Peyer's patch (tissue), 4 donors: ENCODE data around the gene SLC41A3. TPM values are rescaled to one million over a fixed set of nuclear protein-coding genes. Genes with fewer than 3 reads are reported as not detected.

Experiments used
- DNase-seq, 3 donors: peaks; one replicate each; pipeline ENCODE4 v3.0.0-alpha.2; 2017 to 2019
- H3K27ac ChIP-seq, 4 donors: fragments of 200-600 bp; sonication (generic); one replicate each; pipeline ENCODE4 v1.5.1; 2016 to 2019
- H3K27me3 ChIP-seq, 2 donors: fragments of 200-600 bp; sonication (generic); one replicate each; pipeline ENCODE4 v1.5.1; 2019
- H3K36me3 ChIP-seq, 3 donors: fragments of 200-600 bp; sonication (generic); one replicate each; pipeline ENCODE4 v1.5.1; 2016 to 2019
- H3K4me1 ChIP-seq, 4 donors: fragments of 200-600 bp; sonication (generic); one replicate each; pipeline ENCODE4 v1.5.1; 2016 to 2019
- H3K4me3 ChIP-seq, 4 donors: fragments of 200-600 bp; sonication (generic); 1 replicate in 3 of 4; 2 replicates in 1 of 4; pipeline ENCODE4 v1.5.1; 2016 to 2019; ENCODE audit warnings: mild to moderate bottlenecking in 1 of 4
- H3K9me3 ChIP-seq, 4 donors: fragments of 200-600 bp; sonication (generic); one replicate each; pipeline ENCODE4 v1.5.1; 2016 to 2019; ENCODE audit warnings: mild to moderate bottlenecking in 1 of 4
- CTCF ChIP-seq, 6 experiments: fragments of 450-650 bp in 4 of 6; fragments of 200-600 bp in 2 of 6; sonication (generic) in 1 of 6; IDR thresholded peaks; one replicate each; pipeline ENCODE4 v1.5.1; 2017 to 2019; ENCODE audit warnings: antibody characterized with exemption in 6 of 6, mild to moderate bottlenecking in 3 of 6, moderate library complexity in 1 of 6
- POLR2A ChIP-seq, 2 donors: fragments of 450-650 bp; IDR thresholded peaks; one replicate each; pipeline ENCODE4 v1.5.1; 2017; ENCODE audit warnings: antibody characterized with exemption in 2 of 2, mild to moderate bottlenecking in 2 of 2, moderate library complexity in 2 of 2
- total RNA-seq, 4 donors: library from RNA; depleted of rRNA; stranded (reverse); fragments of >200 nt; gene quantifications; one replicate each; pipeline ENCODE4 v1.1.0, GENCODE V29; 2016

Gene SLC41A3
- total RNA-seq, 4 donors from 2014 or later: 45.4 to 79.9 (median 58.5) TPM

- Histone ChIP-seq H3K27me3 (no peaks in the 10 kb centered on the region), H3K4me3 (no peak overlapping the region), H3K9me3 (no peaks in the 10 kb centered on the region), H3K27ac (no peak overlapping the region), H3K36me3 (no peaks in the 10 kb centered on the region), H3K4me1 (no peaks in the 10 kb centered on the region)
- no peak for DNase-seq
- TF ChIP-seq CTCF (IDR thresholded peaks at IDR 0.05) (no peak), POLR2A (IDR thresholded peaks at IDR 0.05) (no peak)
Observed at GRCh38 chr3:126103121-126104027, 19.4 kb upstream of the SLC41A3 start.

GRCh38 chr3:126102530-126102951, 18.6 kb upstream of the SLC41A3 start:
- H3K27me3 ChIP-seq: no peaks in the 10 kb centered on the region
- H3K36me3 ChIP-seq: no peaks in the 10 kb centered on the region
- no peaks in the 10 kb centered on the region for H3K9me3 ChIP-seq
- H3K4me1 ChIP-seq: no peaks in the 10 kb centered on the region
- H3K4me3 ChIP-seq: no peak overlapping the region
- TF ChIP-seq CTCF (IDR thresholded peaks at IDR 0.05): no peak
- no peak for TF ChIP-seq POLR2A (IDR thresholded peaks at IDR 0.05)
- no peak overlapping the region for H3K27ac ChIP-seq
- DNase-seq: no peak

- no peak overlapping the region for H3K27ac ChIP-seq
- no peaks in the 10 kb centered on the region for H3K27me3 ChIP-seq
- H3K36me3 ChIP-seq: no peaks in the 10 kb centered on the region
- H3K4me3 ChIP-seq: no peak overlapping the region
- H3K9me3 ChIP-seq: no peaks in the 10 kb centered on the region
- TF ChIP-seq CTCF (IDR thresholded peaks at IDR 0.05) (no peak), POLR2A (IDR thresholded peaks at IDR 0.05) (no peak)
- no peaks in the 10 kb centered on the region for H3K4me1 ChIP-seq
- DNase-seq: no peak
Observed at GRCh38 chr3:126102011-126102410, 18.1 kb upstream of the SLC41A3 start.

GRCh38 chr3:126101521-126101982, 17.6 kb upstream of the SLC41A3 start:
- H3K27ac ChIP-seq: no peak overlapping the region
- TF ChIP-seq POLR2A (IDR thresholded peaks at IDR 0.05) (no peak), CTCF (IDR thresholded peaks at IDR 0.05) (no peak)
- H3K4me3 ChIP-seq: no peak overlapping the region
- no peaks in the 10 kb centered on the region for H3K4me1 ChIP-seq
- no peak for DNase-seq
- peaks cover 0 to 2% (median 0%) of the 10 kb centered on the region in 4 donors for H3K9me3 ChIP-seq
- no peaks in the 10 kb centered on the region for H3K36me3 ChIP-seq
- H3K27me3 ChIP-seq: no peaks in the 10 kb centered on the region

GRCh38 chr3:126100634-126101301, 16.8 kb upstream of the SLC41A3 start:
- H3K27ac ChIP-seq: no peak overlapping the region
- TF ChIP-seq CTCF (IDR thresholded peaks at IDR 0.05): no peak
- H3K36me3 ChIP-seq: no peaks in the 10 kb centered on the region
- no peaks in the 10 kb centered on the region for H3K27me3 ChIP-seq
- H3K4me3 ChIP-seq: no peak overlapping the region
- H3K4me1 ChIP-seq: no peaks in the 10 kb centered on the region
- H3K9me3 ChIP-seq: peaks cover 0 to 9% (median 2%) of the 10 kb centered on the region in 4 donors
- DNase-seq: no peak
